Spleen (tissue), 11 donors: ENCODE results near the gene SECISBP2. TPM values are rescaled to one million over a fixed set of nuclear protein-coding genes. Genes with fewer than 3 reads are reported as not detected.
A peak's percentile ranks its signal among the peaks of the same experiment; 100 is the strongest.

ENCODE experiments used
- DNase-seq: peaks from one replicate; pipeline ENCODE4 v3.0.0-alpha.2; 2020
- H3K27ac ChIP-seq, 8 donors: fragments of 200-600 bp; sonication (generic) in 7 of 8; 1 replicate in 4 of 8; 2 replicates in 4 of 8; pipeline versions ENCODE4 v1.5.0 to v1.8.0; 2016 to 2021; ENCODE audit warnings: inconsistent platforms in 4 of 8, mild to moderate bottlenecking in 4 of 8, moderate library complexity in 1 of 8
- H3K27me3 ChIP-seq, 7 donors: fragments of 200-600 bp; sonication (generic) in 6 of 7; replicated peaks in 1 of 7; 1 replicate in 4 of 7; 2 replicates in 3 of 7; pipeline versions ENCODE4 v1.5.0 to v1.8.0; 2016 to 2021; ENCODE audit warnings: inconsistent platforms in 3 of 7, mild to moderate bottlenecking in 1 of 7
- H3K36me3 ChIP-seq, 6 donors: fragments of 200-600 bp; sonication (generic) in 5 of 6; 1 replicate in 4 of 6; 2 replicates in 2 of 6; pipeline versions ENCODE4 v1.5.0 to v1.8.0; 2016 to 2021; ENCODE audit warnings: inconsistent platforms in 2 of 6
- H3K4me1 ChIP-seq, 6 donors: fragments of 200-600 bp; sonication (generic) in 5 of 6; 1 replicate in 3 of 6; 2 replicates in 3 of 6; pipeline versions ENCODE4 v1.5.0 to v1.8.0; 2016 to 2021; ENCODE audit warnings: inconsistent platforms in 3 of 6
- H3K4me3 ChIP-seq, 8 donors: fragments of 200-600 bp; sonication (generic) in 7 of 8; 1 replicate in 4 of 8; 2 replicates in 4 of 8; pipeline versions ENCODE4 v1.5.0 to v1.8.0; 2016 to 2021; ENCODE audit warnings: inconsistent platforms in 4 of 8, mild to moderate bottlenecking in 4 of 8, moderate library complexity in 2 of 8
- H3K9me3 ChIP-seq, 8 donors: fragments of 200-600 bp; sonication (generic) in 7 of 8; 1 replicate in 4 of 8; 2 replicates in 4 of 8; pipeline versions ENCODE4 v1.5.0 to v1.8.0; 2016 to 2021; ENCODE audit warnings: inconsistent platforms in 4 of 8
- CTCF ChIP-seq, 11 experiments: fragments of 200-600 bp in 7 of 11; fragments of 450-650 bp in 4 of 11; sonication (generic) in 4 of 11; IDR thresholded peaks in 8 of 11; conservative IDR thresholded peaks in 3 of 11; 1 replicate in 7 of 11; 2 replicates in 4 of 11; pipeline versions ENCODE4 v1.4.0 to v1.8.0; 2016 to 2021; ENCODE audit warnings: antibody characterized with exemption in 11 of 11, inconsistent platforms in 4 of 11, mild to moderate bottlenecking in 1 of 11
- POLR2A ChIP-seq, 3 donors: fragments of 450-650 bp; IDR thresholded peaks; one replicate each; pipeline ENCODE4 v1.5.1; 2017; ENCODE audit warnings: antibody characterized with exemption in 3 of 3, mild to moderate bottlenecking in 1 of 3
- POLR2AphosphoS5 ChIP-seq, 3 donors: sonication (generic); formaldehyde crosslinking; IDR thresholded peaks; one replicate each; pipeline ENCODE4 v1.5.1; 2017; ENCODE audit warnings: antibody characterized with exemption in 3 of 3
- WGBS, 5 donors: extraction: QIAGEN DNeasy Blood & Tissue Kit in 3 of 5; methylation state at CpG; one replicate each; pipeline versions ENCODE4 v1.1.5 to v1.1.7; 2013 to 2018; 5-methylcytosine and 5-hydroxymethylcytosine counted together
- intact Hi-C: fragments of 100-400 bp; cut with DNase I; formaldehyde crosslinking; loops from one replicate; pipeline ENCODE4 v1.15.0; 2023; ENCODE audit warnings: low total_unique reads
- polyA plus RNA-seq, 3 donors: library from polyadenylated mRNA; stranded (reverse); fragments of 200-250 nt; gene quantifications; one replicate each; pipeline ENCODE4 v1.2.1, GENCODE V29; 2013
- total RNA-seq, 7 donors: library from RNA; depleted of rRNA in 3 of 7; stranded (reverse); fragments of >200 nt in 3 of 7; fragmentation: NEBNext Ultra II Directional in 4 of 7; extraction: Animal tissue kit (Norgen Biotek cat#: 25700) in 4 of 7; gene quantifications; one replicate each; pipeline versions ENCODE4 v1.1.0 to v1.2.1, GENCODE V29; 2016 to 2021
- donor health status: healthy with polysubstance abuse.
- donor health status: DM: no; HTN: no; CAD: no; lungs with moderate emphysema.
- donor health status: DM: no; HTN: no; CAD: no.
- donor health status: Bipolar disorder and iron deficiency.
- donor health status: healthy.
- donor health status: DM: no; HTN: no; CAD: no.
- donor health status: DM: yes; HTN: yes; CAD: no.

The SECISBP2 gene
- total and polyA plus RNA-seq, 10 donors = 20.7 to 117 (median 82.3) TPM

- Histone ChIP-seq H3K27ac (peak overlapping the region in 3 of 8 donors; percentile 51 to 87 (median 83)), H3K9me3 (no peaks in the 10 kb centered on the region), H3K27me3 (no peaks in the 10 kb centered on the region), H3K4me1 (peaks cover 0 to 71% (median 16%) of the 10 kb centered on the region in 6 donors), H3K36me3 (peaks cover 3 to 100% (median 93%) of the 10 kb centered on the region in 6 donors), H3K4me3 (no peak overlapping the region)
- no peak for TF ChIP-seq CTCF (IDR thresholded peaks at IDR 0.05 in 8 of 11, conservative IDR thresholded peaks at IDR 0.05 in 3 of 11)
- peak in 2 of 3 donors; percentile 8 to 52 for TF ChIP-seq POLR2AphosphoS5 (IDR thresholded peaks at IDR 0.05)
- 77 to 85% (median 81%) methylated on average over 21 to 27 of the region's 27 CpGs for WGBS, 5 donors
- intact Hi-C loops = no loop called here
- no peak for DNase-seq
Measured at GRCh38 chr9:89382026-89382986, 64.0 kb downstream of the SECISBP2 start.

- no peaks in the 10 kb centered on the region for H3K27me3 ChIP-seq
- peaks cover 3 to 100% (median 92%) of the 10 kb centered on the region in 6 donors for H3K36me3 ChIP-seq
- peaks cover 0 to 72% (median 24%) of the 10 kb centered on the region in 6 donors for H3K4me1 ChIP-seq
- TF ChIP-seq POLR2A (IDR thresholded peaks at IDR 0.05) (no peak), POLR2AphosphoS5 (IDR thresholded peaks at IDR 0.05) (peak in 1 of 3 donors; percentile 3), CTCF (IDR thresholded peaks at IDR 0.05 in 8 of 11, conservative IDR thresholded peaks at IDR 0.05 in 3 of 11) (no peak)
- DNase-seq = no peak
- H3K9me3 ChIP-seq = no peaks in the 10 kb centered on the region
- no peak overlapping the region for H3K4me3 ChIP-seq
- WGBS, 5 donors = 68 to 89% (median 82%) methylated on average over 16 of the region's 16 CpGs
- intact Hi-C loops = no loop called here
- H3K27ac ChIP-seq = peak overlapping the region in 2 of 8 donors; percentile 51 to 87
Measured at GRCh38 chr9:89383030-89383720, 64.9 kb downstream of the SECISBP2 start.

- 94 to 95% (median 95%) methylated on average over 18 to 19 of the region's 19 CpGs for WGBS, 5 donors
- Histone ChIP-seq H3K4me1 (peaks cover 3 to 72% (median 30%) of the 10 kb centered on the region in 6 donors), H3K4me3 (no peak overlapping the region), H3K27me3 (no peaks in the 10 kb centered on the region), H3K36me3 (peaks cover 3 to 100% (median 91%) of the 10 kb centered on the region in 6 donors), H3K9me3 (no peaks in the 10 kb centered on the region), H3K27ac (no peak overlapping the region)
- TF ChIP-seq POLR2A (IDR thresholded peaks at IDR 0.05) = no peak
- TF ChIP-seq POLR2AphosphoS5 (IDR thresholded peaks at IDR 0.05) = peak in 1 of 3 donors; percentile 31
- TF ChIP-seq CTCF (IDR thresholded peaks at IDR 0.05 in 8 of 11, conservative IDR thresholded peaks at IDR 0.05 in 3 of 11) = no peak
- intact Hi-C loops = no loop called here
- DNase-seq = no peak
Measured at GRCh38 chr9:89383721-89384300, 65.5 kb downstream of the SECISBP2 start.
